IMR-90 (cell line): ENCODE results near the gene KDELR3. TPM values are rescaled to one million over a fixed set of nuclear protein-coding genes. Genes with fewer than 3 reads are reported as not detected.
A peak's percentile ranks its signal among the peaks of the same experiment; 100 is the strongest.

Source experiments
- ATAC-seq: fragments of 200-7000 bp; cut with Tn5 transposase; 2 replicates; pipeline ENCODE4 v1.9.1; 2020; ENCODE audit warnings: low read depth, mild to moderate bottlenecking, moderate library complexity
- BruUV-seq: library from RNA; stranded (reverse); fragments of 400-500 nt; replicated peaks from 2 replicates; lab custom pipeline; 2021; lab: Mats Ljungman, UMichigan
- CTCF ChIA-PET: fragments of 300-600 bp; formaldehyde crosslinking; extraction: SDS; loops from one replicate; lab custom pipeline; 2021; ENCODE audit warnings: antibody characterized with exemption; lab: Yijun Ruan, JAX
- POLR2A ChIA-PET: fragments of 300-600 bp; sonication (Branson Sonifier 250); formaldehyde crosslinking; loops from one replicate; lab custom pipeline; 2022; ENCODE audit warnings: antibody characterized with exemption; ENCODE audit not compliant: unreplicated experiment; lab: Charles Lee
- DNase-seq: peaks from one replicate; pipeline ENCODE4 v3.0.0; 2013
- H2AFZ ChIP-seq: replicated peaks from 2 replicates; pipeline ENCODE3; 2013; ENCODE audit warnings: low read length, mild to moderate bottlenecking; ENCODE audit not compliant: poor library complexity
- H2AK5ac ChIP-seq: 2 replicates; pipeline ENCODE4 v1.6.1; 2013; ENCODE audit warnings: low read depth, low read length, inconsistent platforms
- H2AK9ac ChIP-seq: replicated peaks from 2 replicates; pipeline ENCODE3; 2013; ENCODE audit warnings: mild to moderate bottlenecking, low read depth, low read length, moderate library complexity; ENCODE audit not compliant: poor library complexity
- H2BK120ac ChIP-seq: 2 replicates; pipeline ENCODE4 v1.6.1; 2013; ENCODE audit warnings: low read depth, low read length, inconsistent platforms
- H2BK15ac ChIP-seq: 3 replicates; pipeline ENCODE4 v1.6.1; 2013; ENCODE audit warnings: low read depth, low read length, inconsistent platforms
- H2BK20ac ChIP-seq: 2 replicates; pipeline ENCODE4 v1.6.1; 2013; ENCODE audit warnings: low read depth, mild to moderate bottlenecking, inconsistent platforms, low read length, moderate library complexity
- H2BK5ac ChIP-seq: 2 replicates; pipeline ENCODE4 v1.6.1; 2013; ENCODE audit warnings: mild to moderate bottlenecking, low read depth, low read length, inconsistent platforms; ENCODE audit not compliant: poor library complexity, severe bottlenecking
- H3K14ac ChIP-seq: replicated peaks from 2 replicates; pipeline ENCODE4 v1.6.1; 2013; ENCODE audit warnings: low read depth, low read length, inconsistent platforms
- H3K18ac ChIP-seq: 2 replicates; pipeline ENCODE4 v1.6.1; 2013; ENCODE audit warnings: low read depth, low read length, control low read depth
- H3K23ac ChIP-seq: 2 replicates; pipeline ENCODE4 v1.6.1; 2013; ENCODE audit warnings: low read depth, low read length, inconsistent platforms
- H3K27ac ChIP-seq: 2 replicates; pipeline ENCODE4 v1.5.1; 2013; ENCODE audit warnings: mild to moderate bottlenecking, control low read depth, low read length; ENCODE audit not compliant: insufficient read depth
- H3K27me3 ChIP-seq: 2 replicates; pipeline ENCODE4 v1.6.1; 2013; ENCODE audit warnings: low read length; ENCODE audit not compliant: control insufficient read depth, insufficient read depth
- H3K36me3 ChIP-seq: 2 replicates; pipeline ENCODE4 v1.6.1; 2013; ENCODE audit warnings: low read length, mixed read lengths; ENCODE audit not compliant: control insufficient read depth, insufficient read depth
- H3K4ac ChIP-seq: 2 replicates; pipeline ENCODE4 v1.6.1; 2013; ENCODE audit warnings: low read depth, low read length, inconsistent platforms
- H3K4me1 ChIP-seq: 2 replicates; pipeline ENCODE4 v1.6.1; 2013; ENCODE audit warnings: low read length, mixed read lengths; ENCODE audit not compliant: control insufficient read depth, insufficient read depth
- H3K4me2 ChIP-seq: 2 replicates; pipeline ENCODE4 v1.6.1; 2013; ENCODE audit warnings: low read depth, mild to moderate bottlenecking, control low read depth, low read length, moderate library complexity
- H3K4me3 ChIP-seq: 2 replicates; pipeline ENCODE4 v1.5.1; 2013; ENCODE audit warnings: low read depth, mild to moderate bottlenecking, control low read depth, low read length, moderate library complexity; ENCODE audit not compliant: insufficient read depth
- H3K56ac ChIP-seq: 2 replicates; pipeline ENCODE4 v1.6.1; 2013; ENCODE audit warnings: low read length, inconsistent platforms; ENCODE audit not compliant: insufficient read depth; ENCODE audit errors: extremely low read depth
- H3K79me1 ChIP-seq, 2 experiments: 2 replicates each; pipeline ENCODE4 v1.6.1; 2013; ENCODE audit warnings: low read length in 2 of 2, inconsistent platforms in 1 of 2, low read depth in 1 of 2
- H3K9ac ChIP-seq: 2 replicates; pipeline ENCODE4 v1.6.1; 2013; ENCODE audit warnings: low read depth, low read length, control low read depth
- H3K9me1 ChIP-seq: 2 replicates; pipeline ENCODE4 v1.6.1; 2013; ENCODE audit warnings: low read length, inconsistent platforms; ENCODE audit not compliant: insufficient read depth
- H3K9me3 ChIP-seq: 2 replicates; pipeline ENCODE4 v1.6.1; 2013; ENCODE audit warnings: low read length; ENCODE audit not compliant: control insufficient read depth, insufficient read depth
- H4K20me1 ChIP-seq: 2 replicates; pipeline ENCODE4 v1.6.1; 2013; ENCODE audit warnings: low read length, inconsistent platforms; ENCODE audit not compliant: insufficient read depth
- H4K5ac ChIP-seq: 2 replicates; pipeline ENCODE4 v1.6.1; 2013; ENCODE audit warnings: mild to moderate bottlenecking, low read depth, low read length, control low read depth
- H4K8ac ChIP-seq, 2 experiments: 2 replicates each; pipeline ENCODE4 v1.6.1; 2013; ENCODE audit warnings: low read depth in 2 of 2, low read length in 2 of 2, control low read depth in 1 of 2, inconsistent platforms in 1 of 2
- H4K91ac ChIP-seq: 2 replicates; pipeline ENCODE4 v1.6.1; 2013; ENCODE audit warnings: low read depth, low read length, inconsistent platforms; ENCODE audit not compliant: insufficient read depth
- CHD1 ChIP-seq: IDR thresholded peaks from 2 replicates; pipeline ENCODE4 v1.6.1; 2012; ENCODE audit warnings: low read depth, low read length, improper control_type of control experiment
- POLR2A ChIP-seq: IDR thresholded peaks from 2 replicates; pipeline ENCODE4 v1.6.1; 2012; ENCODE audit warnings: mild to moderate bottlenecking, low read depth, low read length
- RFX5 ChIP-seq: IDR thresholded peaks from 2 replicates; pipeline ENCODE4 v1.8.0; 2012; ENCODE audit warnings: low read depth, mild to moderate bottlenecking, low read length, moderate library complexity
- WGBS, 2 experiments: methylation state at CpG; one replicate each; pipeline versions ENCODE4 v1.1.5 to v1.1.7; 2013; ENCODE audit warnings: missing lambda C conversion rate in 2 of 2; ENCODE audit not compliant: insufficient read length in 1 of 2; ENCODE audit errors: extremely low coverage in 2 of 2; 5-methylcytosine and 5-hydroxymethylcytosine counted together
- dilution Hi-C: fragments of 300-500 bp; cut with HindIII; formaldehyde crosslinking; loops from one replicate; pipeline ENCODE4 v1.14.3; 2018; ENCODE audit warnings: low sequenced_read_pairs; ENCODE audit not compliant: unreplicated experiment
- in situ Hi-C: fragments of 300-500 bp; cut with MboI; formaldehyde crosslinking; loops from 3 replicates; pipeline ENCODE4 v1.14.3; 2019; ENCODE audit warnings: low sequenced_read_pairs, inconsistent platforms, mixed read lengths
- intact Hi-C: fragments of 100-400 bp; cut with micrococcal nuclease; formaldehyde crosslinking; loops from 2 replicates; pipeline ENCODE4 v1.10.0; 2022
- polyA plus RNA-seq, 3 experiments: library from polyadenylated mRNA; depleted of rRNA; stranded (reverse); fragments of >200 nt; gene quantifications; 2 replicates each; pipeline ENCODE4 v1.2.3, GENCODE V29; 2012; ENCODE audit warnings: low replicate concordance in 1 of 3
- total RNA-seq: library from RNA; depleted of rRNA; stranded (reverse); fragments of >200 nt; gene quantifications from 2 replicates; pipeline ENCODE4 v1.2.3, GENCODE V29; 2012
- TF ChIP-seq, protein P1 (sequence below): conservative IDR thresholded peaks from 2 replicates; pipeline ENCODE4 v1.5.1; 2012; ENCODE audit warnings: mild to moderate bottlenecking, low read depth, low read length, improper control_type of control experiment

KDELR3 gene
- total and polyA plus RNA-seq, 2 of the 4 experiments (the other 2 are of a cell fraction): 129 to 224 TPM

GRCh38 chr22:38491707-38492348 is 23.9 kb downstream of the KDELR3 start:
- BruUV-seq: no TSS peak
- Histone ChIP-seq H2BK20ac (no peak overlapping the region), H3K14ac (no peak overlapping the region), H2BK120ac (no peak overlapping the region), H3K79me1 (peaks cover 36 to 81% of the 10 kb centered on the region in 2 experiments), H3K9me1 (peaks cover 22% of the 10 kb centered on the region), H4K91ac (no peak overlapping the region), H3K9me3 (no peaks in the 10 kb centered on the region), H3K23ac (no peak overlapping the region), H4K8ac (no peak overlapping the region), H2BK15ac (no peak overlapping the region), H3K18ac (no peak overlapping the region), H2AK5ac (no peak overlapping the region), H3K27me3 (no peaks in the 10 kb centered on the region), H3K4me1 (peaks cover 23% of the 10 kb centered on the region), H4K20me1 (peaks cover 94% of the 10 kb centered on the region), H3K9ac (no peak overlapping the region), H3K4ac (no peak overlapping the region), H3K36me3 (peaks cover 70% of the 10 kb centered on the region), H3K56ac (no peak overlapping the region), H4K5ac (no peak overlapping the region), H2AK9ac (no peak overlapping the region), H2BK5ac (peak overlapping the region; percentile 21), H3K4me3 (no peak overlapping the region), H3K4me2 (no peak overlapping the region), H2AFZ (no peak overlapping the region), H3K27ac (peak overlapping the region; percentile 10; the same call in 1 of the 2 replicates)
- TF ChIP-seq CHD1 (no peak), POLR2A (no peak), RFX5 (no peak)
- TF ChIP-seq, protein P1, sequence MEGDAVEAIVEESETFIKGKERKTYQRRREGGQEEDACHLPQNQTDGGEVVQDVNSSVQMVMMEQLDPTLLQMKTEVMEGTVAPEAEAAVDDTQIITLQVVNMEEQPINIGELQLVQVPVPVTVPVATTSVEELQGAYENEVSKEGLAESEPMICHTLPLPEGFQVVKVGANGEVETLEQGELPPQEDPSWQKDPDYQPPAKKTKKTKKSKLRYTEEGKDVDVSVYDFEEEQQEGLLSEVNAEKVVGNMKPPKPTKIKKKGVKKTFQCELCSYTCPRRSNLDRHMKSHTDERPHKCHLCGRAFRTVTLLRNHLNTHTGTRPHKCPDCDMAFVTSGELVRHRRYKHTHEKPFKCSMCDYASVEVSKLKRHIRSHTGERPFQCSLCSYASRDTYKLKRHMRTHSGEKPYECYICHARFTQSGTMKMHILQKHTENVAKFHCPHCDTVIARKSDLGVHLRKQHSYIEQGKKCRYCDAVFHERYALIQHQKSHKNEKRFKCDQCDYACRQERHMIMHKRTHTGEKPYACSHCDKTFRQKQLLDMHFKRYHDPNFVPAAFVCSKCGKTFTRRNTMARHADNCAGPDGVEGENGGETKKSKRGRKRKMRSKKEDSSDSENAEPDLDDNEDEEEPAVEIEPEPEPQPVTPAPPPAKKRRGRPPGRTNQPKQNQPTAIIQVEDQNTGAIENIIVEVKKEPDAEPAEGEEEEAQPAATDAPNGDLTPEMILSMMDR: no peak
- intact Hi-C loops (no loop called here), in situ Hi-C loops (no loop called here), dilution Hi-C loops (no loop called here)
- ATAC-seq: peak; percentile 46
- WGBS, 2 experiments: no CpG with 5 or more reads among the region's 5 CpGs
- peak; percentile 50 for DNase-seq
- ChIA-PET CTCF (no interaction called here), POLR2A (interaction anchor here (0.5 kb wide), 1 partner anchor 19 kb away, joined by 3 read pairs; no protein-coding TSS in a partner anchor)
